ENCODE measurements around the gene MRPL17.

MRPL17 gene

GRCh38 chr11:6666302-6667183 lies 16.6 kb downstream of the MRPL17 start:
- H3K4me3 ChIP-seq (ENCODE audit: low read depth, low read length) = no peak overlapping the region
- H3K27ac ChIP-seq (ENCODE audit: low read depth, low read length) = no peak overlapping the region
- H3K9me3 ChIP-seq (ENCODE audit: control insufficient read depth, insufficient read depth, low read length) = no peaks in the 10 kb centered on the region
- no peak overlapping the region for H3K9ac ChIP-seq (ENCODE audit: low read depth, low read length)
- H3K27me3 ChIP-seq (ENCODE audit: control insufficient read depth, insufficient read depth, low read length) = no peaks in the 10 kb centered on the region
- H3K36me3 ChIP-seq (ENCODE audit: control insufficient read depth, insufficient read depth, low read length) = no peaks in the 10 kb centered on the region
- no peaks in the 10 kb centered on the region for H3K4me1 ChIP-seq (ENCODE audit: control insufficient read depth, insufficient read depth, low read length)

GRCh38 chr11:6664551-6664950 lies 18.6 kb downstream of the MRPL17 start:
- no peaks in the 10 kb centered on the region for H3K36me3 ChIP-seq (ENCODE audit: control insufficient read depth, insufficient read depth, low read length)
- no peaks in the 10 kb centered on the region for H3K27me3 ChIP-seq (ENCODE audit: control insufficient read depth, insufficient read depth, low read length)
- no peak overlapping the region for H3K9ac ChIP-seq (ENCODE audit: low read depth, low read length)
- H3K4me3 ChIP-seq (ENCODE audit: low read depth, low read length) = no peak overlapping the region
- H3K4me1 ChIP-seq (ENCODE audit: control insufficient read depth, insufficient read depth, low read length) = no peaks in the 10 kb centered on the region
- no peaks in the 10 kb centered on the region for H3K9me3 ChIP-seq (ENCODE audit: control insufficient read depth, insufficient read depth, low read length)
- H3K27ac ChIP-seq (ENCODE audit: low read depth, low read length) = no peak overlapping the region

- no peaks in the 10 kb centered on the region for H3K4me1 ChIP-seq (ENCODE audit: control insufficient read depth, insufficient read depth, low read length)
Observed at GRCh38 chr11:6663794-6664469, 19.2 kb downstream of the MRPL17 start.

DNA sequence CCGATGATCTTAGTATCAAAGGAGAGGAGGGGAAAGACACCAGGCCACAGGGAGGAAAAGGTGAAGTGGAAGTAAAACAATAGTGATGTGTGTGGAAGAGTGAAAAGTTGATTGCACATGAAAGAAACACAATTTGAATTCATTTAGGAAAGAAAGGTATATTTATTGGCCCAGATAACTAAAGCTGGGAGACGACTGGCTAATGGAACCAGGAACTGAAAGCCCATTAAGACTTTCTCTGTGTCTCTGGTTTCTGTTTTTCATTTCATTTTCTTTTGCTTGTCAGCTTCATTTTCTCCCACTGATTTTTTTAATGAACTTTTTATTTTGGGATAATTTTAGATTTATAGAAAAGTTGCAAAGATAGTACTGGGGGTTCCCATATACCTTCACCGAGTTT lies 22.4 kb downstream of the MRPL17 start:
- Histone ChIP-seq H3K9ac (ENCODE audit: low read depth, low read length) (no peak overlapping the region), H3K4me3 (ENCODE audit: low read depth, low read length) (no peak overlapping the region), H3K36me3 (ENCODE audit: control insufficient read depth, insufficient read depth, low read length) (no peaks in the 10 kb centered on the region), H3K4me1 (ENCODE audit: control insufficient read depth, insufficient read depth, low read length) (peaks cover 9% of the 10 kb centered on the region; the same call in 1 of the 2 replicates), H3K9me3 (ENCODE audit: control insufficient read depth, insufficient read depth, low read length) (no peaks in the 10 kb centered on the region), H3K27ac (ENCODE audit: low read depth, low read length) (no peak overlapping the region), H3K27me3 (ENCODE audit: control insufficient read depth, insufficient read depth, low read length) (peaks cover 18% of the 10 kb centered on the region)

More at GRCh38 chr11:6663794-6664469, 19.2 kb downstream of the MRPL17 start:
- Histone ChIP-seq H3K9ac (ENCODE audit: low read depth, low read length) (no peak overlapping the region), H3K27ac (ENCODE audit: low read depth, low read length) (no peak overlapping the region), H3K36me3 (ENCODE audit: control insufficient read depth, insufficient read depth, low read length) (no peaks in the 10 kb centered on the region), H3K27me3 (ENCODE audit: control insufficient read depth, insufficient read depth, low read length) (no peaks in the 10 kb centered on the region; the same call in 1 of the 2 replicates), H3K4me3 (ENCODE audit: low read depth, low read length) (no peak overlapping the region), H3K9me3 (ENCODE audit: control insufficient read depth, insufficient read depth, low read length) (no peaks in the 10 kb centered on the region)

DNA sequence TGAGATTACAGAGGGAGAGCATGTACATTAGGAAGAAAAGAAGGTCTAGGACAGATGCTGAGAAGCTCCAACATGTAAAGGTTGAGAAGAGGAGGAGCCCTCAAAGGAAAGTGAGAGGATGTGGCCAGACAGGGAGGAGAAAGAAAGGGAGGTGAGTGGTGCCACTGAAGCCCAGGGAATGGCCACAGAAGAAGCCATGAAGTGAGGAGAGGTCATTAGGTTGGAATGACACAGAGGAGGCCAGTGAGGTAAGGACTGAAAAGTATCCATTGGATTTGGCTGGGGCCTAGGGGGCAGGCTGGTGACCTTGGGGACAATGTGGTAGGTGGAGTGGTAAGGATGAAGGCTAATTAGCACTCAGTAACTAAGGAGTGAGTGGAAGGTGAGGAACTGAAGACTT lies 24.5 kb downstream of the MRPL17 start:
- H3K36me3 ChIP-seq (ENCODE audit: control insufficient read depth, insufficient read depth, low read length) = no peaks in the 10 kb centered on the region
- H3K9me3 ChIP-seq (ENCODE audit: control insufficient read depth, insufficient read depth, low read length) = no peaks in the 10 kb centered on the region
- no peak overlapping the region for H3K9ac ChIP-seq (ENCODE audit: low read depth, low read length)
- peaks cover 9% of the 10 kb centered on the region; the same call in 1 of the 2 replicates for H3K4me1 ChIP-seq (ENCODE audit: control insufficient read depth, insufficient read depth, low read length)
- H3K27me3 ChIP-seq (ENCODE audit: control insufficient read depth, insufficient read depth, low read length) = peaks cover 32% of the 10 kb centered on the region
- no peak overlapping the region for H3K27ac ChIP-seq (ENCODE audit: low read depth, low read length)
- no peak overlapping the region for H3K4me3 ChIP-seq (ENCODE audit: low read depth, low read length)

DNA sequence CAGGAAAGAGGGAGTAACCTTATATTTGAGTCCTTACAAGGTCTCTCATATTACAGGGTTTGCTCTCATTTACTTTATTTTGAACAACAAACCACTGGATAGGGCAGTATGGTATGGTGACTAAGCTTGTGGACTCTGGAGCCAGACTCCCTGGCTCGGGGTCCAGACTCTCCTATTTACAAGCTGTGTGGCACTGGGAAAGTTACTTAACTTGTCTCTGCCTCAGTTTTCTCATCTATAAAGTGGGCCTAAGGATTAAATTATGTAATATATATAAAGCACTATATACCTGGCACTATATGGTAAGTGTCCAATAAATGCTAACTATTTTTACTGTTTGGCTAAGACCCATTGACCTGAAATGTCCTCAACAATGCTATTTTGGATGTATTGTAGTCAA lies 25.8 kb downstream of the MRPL17 start:
- H3K9me3 ChIP-seq (ENCODE audit: control insufficient read depth, insufficient read depth, low read length) = no peaks in the 10 kb centered on the region
- peaks cover 9% of the 10 kb centered on the region; the same call in 1 of the 2 replicates for H3K4me1 ChIP-seq (ENCODE audit: control insufficient read depth, insufficient read depth, low read length)
- H3K4me3 ChIP-seq (ENCODE audit: low read depth, low read length) = no peak overlapping the region
- H3K36me3 ChIP-seq (ENCODE audit: control insufficient read depth, insufficient read depth, low read length) = no peaks in the 10 kb centered on the region
- no peak overlapping the region for H3K27ac ChIP-seq (ENCODE audit: low read depth, low read length)
- H3K9ac ChIP-seq (ENCODE audit: low read depth, low read length) = no peak overlapping the region
- peaks cover 32% of the 10 kb centered on the region for H3K27me3 ChIP-seq (ENCODE audit: control insufficient read depth, insufficient read depth, low read length)

DNA sequence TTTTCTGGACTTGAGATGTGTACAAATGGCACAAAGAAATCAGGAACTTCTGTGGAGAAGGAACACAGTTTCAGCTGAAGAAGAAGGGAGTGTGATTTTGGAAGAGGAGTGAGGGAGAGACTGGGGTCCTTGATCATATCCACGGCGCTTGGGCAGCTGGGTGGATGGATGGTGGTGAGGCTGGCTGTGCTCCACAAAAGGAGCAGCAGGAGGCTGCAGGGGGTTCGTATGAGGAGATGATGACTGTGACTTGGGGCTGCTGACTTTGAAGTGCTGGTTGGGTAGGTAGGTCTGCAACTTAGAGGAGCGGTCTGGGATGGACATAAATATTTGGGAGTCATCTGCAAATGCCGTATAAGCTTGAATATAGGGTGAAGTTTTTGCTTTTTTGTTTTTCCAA lies 26.2 kb downstream of the MRPL17 start:
- Histone ChIP-seq H3K36me3 (ENCODE audit: control insufficient read depth, insufficient read depth, low read length) (no peaks in the 10 kb centered on the region), H3K9me3 (ENCODE audit: control insufficient read depth, insufficient read depth, low read length) (no peaks in the 10 kb centered on the region), H3K4me1 (ENCODE audit: control insufficient read depth, insufficient read depth, low read length) (peaks cover 9% of the 10 kb centered on the region; the same call in 1 of the 2 replicates), H3K9ac (ENCODE audit: low read depth, low read length) (no peak overlapping the region), H3K27me3 (ENCODE audit: control insufficient read depth, insufficient read depth, low read length) (peaks cover 32% of the 10 kb centered on the region), H3K27ac (ENCODE audit: low read depth, low read length) (no peak overlapping the region), H3K4me3 (ENCODE audit: low read depth, low read length) (peak overlapping the region; percentile 84)

GRCh38 chr11:6656584-6656915 lies 26.6 kb downstream of the MRPL17 start:
- Histone ChIP-seq H3K27me3 (ENCODE audit: control insufficient read depth, insufficient read depth, low read length) (peaks cover 32% of the 10 kb centered on the region), H3K36me3 (ENCODE audit: control insufficient read depth, insufficient read depth, low read length) (no peaks in the 10 kb centered on the region), H3K9me3 (ENCODE audit: control insufficient read depth, insufficient read depth, low read length) (no peaks in the 10 kb centered on the region), H3K9ac (ENCODE audit: low read depth, low read length) (no peak overlapping the region), H3K4me3 (ENCODE audit: low read depth, low read length) (peak overlapping the region; percentile 84), H3K4me1 (ENCODE audit: control insufficient read depth, insufficient read depth, low read length) (peaks cover 9% of the 10 kb centered on the region; the same call in 1 of the 2 replicates), H3K27ac (ENCODE audit: low read depth, low read length) (no peak overlapping the region)

DNA sequence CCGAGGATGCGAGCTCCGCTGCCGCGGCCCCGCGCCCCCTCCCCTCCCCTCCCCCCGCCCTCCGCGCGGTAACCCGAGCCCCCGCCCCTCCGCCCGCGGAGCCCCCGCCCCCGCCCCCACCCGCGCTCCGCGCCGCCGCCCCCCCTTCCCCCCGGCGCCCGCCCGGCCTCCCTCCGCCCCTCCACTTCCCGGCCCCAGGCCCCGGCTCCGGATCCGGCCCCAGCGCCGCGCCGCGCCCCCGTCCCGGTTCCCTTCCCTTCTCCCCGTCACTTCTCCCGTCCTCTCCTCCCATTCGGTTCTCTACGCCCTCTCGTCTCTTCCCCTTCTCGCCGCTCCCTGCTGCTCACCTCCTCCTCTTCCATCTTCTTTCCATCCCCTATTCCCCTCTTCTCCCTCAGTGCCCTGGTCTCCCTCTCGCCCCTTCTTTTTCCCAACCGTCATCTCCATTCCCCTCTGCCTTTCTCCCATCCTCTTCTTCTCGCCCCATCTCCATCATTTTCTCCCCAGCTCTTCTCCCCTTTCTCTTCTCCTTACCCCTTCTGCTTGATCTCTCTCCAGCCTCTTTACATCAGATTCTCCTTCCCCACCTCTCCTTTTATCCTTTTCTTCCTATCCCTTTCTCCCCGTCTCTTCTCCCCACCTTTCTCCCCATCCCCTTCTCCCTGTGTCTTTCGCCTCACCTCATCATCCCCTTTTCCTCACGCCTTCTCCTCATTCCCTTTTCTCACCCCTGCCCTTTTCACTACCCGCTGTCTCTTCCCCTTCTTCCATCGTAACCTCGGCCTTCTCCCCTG lies 27.2 kb downstream of the MRPL17 start, which contains the start of gene DCHS1:
Gene DCHS1, minus strand, starts transcription at position 20 of the 794 bp plus-strand sequence. CDS start 14,196 bp downstream, outside the sequence.
- H3K27me3 ChIP-seq (ENCODE audit: control insufficient read depth, insufficient read depth, low read length) = peaks cover 32% of the 10 kb centered on the region
- peak within 1 kb of the TSS; percentile 84 for H3K4me3 ChIP-seq (ENCODE audit: low read depth, low read length)
- no peaks in the 10 kb centered on the region for H3K9me3 ChIP-seq (ENCODE audit: control insufficient read depth, insufficient read depth, low read length)
- H3K36me3 ChIP-seq (ENCODE audit: control insufficient read depth, insufficient read depth, low read length) = no peaks in the 10 kb centered on the region
- H3K9ac ChIP-seq (ENCODE audit: low read depth, low read length) = no peak within 1 kb of the TSS; the same call in 1 of the 2 replicates
- H3K27ac ChIP-seq (ENCODE audit: low read depth, low read length) = no peak within 1 kb of the TSS
- H3K4me1 ChIP-seq (ENCODE audit: control insufficient read depth, insufficient read depth, low read length) = peaks cover 9% of the 10 kb centered on the region; the same call in 1 of the 2 replicates

- Histone ChIP-seq H3K4me1 (ENCODE audit: control insufficient read depth, insufficient read depth, low read length) (peaks cover 9% of the 10 kb centered on the region; the same call in 1 of the 2 replicates), H3K27ac (ENCODE audit: low read depth, low read length) (no peak overlapping the region), H3K9me3 (ENCODE audit: control insufficient read depth, insufficient read depth, low read length) (no peaks in the 10 kb centered on the region), H3K36me3 (ENCODE audit: control insufficient read depth, insufficient read depth, low read length) (no peaks in the 10 kb centered on the region), H3K9ac (ENCODE audit: low read depth, low read length) (no peak overlapping the region; the same call in 1 of the 2 replicates), H3K4me3 (ENCODE audit: low read depth, low read length) (peak overlapping the region; percentile 70), H3K27me3 (ENCODE audit: control insufficient read depth, insufficient read depth, low read length) (peaks cover 32% of the 10 kb centered on the region)
Observed at GRCh38 chr11:6655020-6655789, 27.9 kb downstream of the MRPL17 start.
